OCI-LY7 (cell line): ENCODE data around the gene PITPNC1. TPM values are rescaled to one million over a fixed set of nuclear protein-coding genes. Genes with fewer than 3 reads are reported as not detected.

Experiments
- BruUV-seq: library from RNA; stranded (reverse); fragments of 400-500 nt; replicated peaks from 2 replicates; lab custom pipeline; 2021; lab: Mats Ljungman, UMichigan
- CTCF ChIA-PET: fragments of 300-600 bp; sonication (Branson Sonifier 250); formaldehyde crosslinking; loops from one replicate; lab custom pipeline; 2022; ENCODE audit warnings: antibody characterized with exemption; ENCODE audit not compliant: unreplicated experiment; lab: Charles Lee
- POLR2A ChIA-PET: fragments of 300-600 bp; sonication (Branson Sonifier 250); formaldehyde crosslinking; loops from one replicate; lab custom pipeline; 2022; ENCODE audit warnings: antibody characterized with exemption; lab: Charles Lee
- DNase-seq: peaks from one replicate; pipeline ENCODE4 v3.0.0-alpha.2; 2015; ENCODE audit warnings: low spot score
- H2AFZ ChIP-seq: fragments of 200-600 bp; sonication (generic), shearing (Covaris generic); 2 replicates; pipeline ENCODE4 v1.6.1; 2014; ENCODE audit warnings: mild to moderate bottlenecking, antibody characterized with exemption, low read length, moderate library complexity
- H3K27ac ChIP-seq: fragments of 200-600 bp; sonication (generic); 2 replicates; pipeline ENCODE4 v1.5.1; 2014; ENCODE audit warnings: mixed run types, low read depth, mild to moderate bottlenecking, moderate library complexity, low read length, inconsistent platforms; ENCODE audit not compliant: poor library complexity, severe bottlenecking
- H3K36me3 ChIP-seq: fragments of 200-600 bp; sonication (generic); 2 replicates; pipeline ENCODE4 v1.6.1; 2014; ENCODE audit warnings: mild to moderate bottlenecking, antibody characterized with exemption, low read length, moderate library complexity, mixed read lengths; ENCODE audit not compliant: insufficient read depth
- H3K4me1 ChIP-seq: fragments of 200-600 bp; sonication (generic); 2 replicates; pipeline ENCODE4 v1.5.1; 2014; ENCODE audit warnings: mild to moderate bottlenecking, low read length; ENCODE audit not compliant: insufficient read depth, poor library complexity, severe bottlenecking
- H3K4me2 ChIP-seq: fragments of 200-600 bp; sonication (generic); 2 replicates; pipeline ENCODE4 v1.6.1; 2014; ENCODE audit warnings: mild to moderate bottlenecking, low read length
- H3K4me3 ChIP-seq: fragments of 200-600 bp; sonication (generic); 2 replicates; pipeline ENCODE4 v1.5.1; 2014; ENCODE audit warnings: mild to moderate bottlenecking, low read depth, low read length; ENCODE audit not compliant: poor library complexity, severe bottlenecking
- H3K79me2 ChIP-seq: fragments of 200-600 bp; sonication (generic); 2 replicates; pipeline ENCODE4 v1.6.1; 2016; ENCODE audit warnings: low read depth, mild to moderate bottlenecking, low read length, moderate library complexity, mixed read lengths; ENCODE audit not compliant: insufficient read depth
- H3K9me2 ChIP-seq: fragments of 200-600 bp; sonication (generic); 2 replicates; pipeline ENCODE4 v1.6.1; 2016; ENCODE audit warnings: mild to moderate bottlenecking, low read length, mixed read lengths; ENCODE audit not compliant: insufficient read depth
- H3K9me3 ChIP-seq: fragments of 200-600 bp; sonication (generic); 2 replicates; pipeline ENCODE4 v1.6.1; 2014; ENCODE audit warnings: mild to moderate bottlenecking, mixed run types, low read length, mixed read lengths
- H4K20me1 ChIP-seq: fragments of 200-600 bp; sonication (generic); 2 replicates; pipeline ENCODE4 v1.6.1; 2014; ENCODE audit warnings: mild to moderate bottlenecking, antibody characterized with exemption, low read length, moderate library complexity, mixed read lengths; ENCODE audit not compliant: insufficient read depth
- CTCF ChIP-seq: fragments of 200-600 bp; sonication (generic); conservative IDR thresholded peaks from 2 replicates; pipeline ENCODE4 v1.5.1; 2014; ENCODE audit warnings: mild to moderate bottlenecking, antibody characterized with exemption, low read length, moderate library complexity, mixed read lengths
- EZH2phosphoT487 ChIP-seq: fragments of 200-600 bp; sonication (generic); IDR thresholded peaks from 2 replicates; pipeline ENCODE4 v1.6.1; 2018; ENCODE audit warnings: low read depth, borderline replicate concordance, mild to moderate bottlenecking, mixed run types, antibody characterized with exemption, low read length, moderate library complexity, mixed read lengths
- intact Hi-C: fragments of 100-400 bp; cut with micrococcal nuclease; formaldehyde crosslinking; loops from one replicate; pipeline ENCODE4 v1.10.0; 2022; ENCODE audit not compliant: unreplicated experiment
- total RNA-seq, 2 experiments: library from RNA; depleted of rRNA in 1 of 2; stranded (reverse); fragments of >200 nt in 1 of 2; shearing (Covaris generic) in 1 of 2; gene quantifications; 2 replicates each; pipeline ENCODE4 v1.2.3, GENCODE V29; 2014 to 2022

The PITPNC1 gene
- total RNA-seq, 2 experiments from 2014 or later: 14.3 to 21.1 TPM

DNA sequence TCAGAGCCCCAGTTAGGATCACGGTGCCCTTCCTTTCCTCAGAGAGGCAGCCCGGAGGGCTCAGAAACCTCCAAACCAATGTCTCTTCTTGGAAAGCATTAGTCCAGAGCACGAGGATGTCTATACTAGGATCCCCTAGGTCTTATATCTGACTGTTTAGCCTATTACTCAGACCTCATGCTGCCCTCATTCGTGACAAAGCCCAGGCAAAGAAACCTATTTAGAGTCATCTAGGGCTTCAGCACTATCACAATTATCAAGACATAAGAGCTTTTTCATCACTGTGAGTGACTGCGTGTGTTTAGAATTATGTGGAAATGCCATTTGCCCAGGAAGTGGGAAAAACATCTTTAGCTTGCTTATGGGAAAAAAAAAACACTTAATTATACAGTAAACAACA lies 180.8 kb downstream of the PITPNC1 start:
- Histone ChIP-seq H3K36me3 (no peaks in the 10 kb centered on the region), H3K9me3 (no peaks in the 10 kb centered on the region), H3K9me2 (no peaks in the 10 kb centered on the region), H4K20me1 (no peaks in the 10 kb centered on the region), H3K4me1 (no peaks in the 10 kb centered on the region), H2AFZ (no peak overlapping the region), H3K4me3 (no peak overlapping the region), H3K27ac (no peak overlapping the region), H3K79me2 (no peaks in the 10 kb centered on the region), H3K4me2 (no peak overlapping the region)
- no peak for DNase-seq
- no TSS peak for BruUV-seq
- TF ChIP-seq EZH2phosphoT487 (no peak), CTCF (no peak)
- intact Hi-C loops: no loop called here
- ChIA-PET POLR2A (interaction anchor here (0.6 to 1.2 kb wide), 2 partner anchors 10 to 22 kb away, joined by 3 read pairs; no protein-coding TSS in a partner anchor), CTCF (no interaction called here)

GRCh38 chr17:67558740-67559380 lies 181.8 kb downstream of the PITPNC1 start:
- no peak for DNase-seq

More at GRCh38 chr17:67558740-67559380, 181.8 kb downstream of the PITPNC1 start:
- Histone ChIP-seq H3K9me3 (no peaks in the 10 kb centered on the region), H3K4me2 (no peak overlapping the region), H2AFZ (no peak overlapping the region), H3K9me2 (no peaks in the 10 kb centered on the region), H3K27ac (no peak overlapping the region), H4K20me1 (no peaks in the 10 kb centered on the region), H3K4me1 (no peaks in the 10 kb centered on the region), H3K79me2 (no peaks in the 10 kb centered on the region), H3K4me3 (no peak overlapping the region), H3K36me3 (no peaks in the 10 kb centered on the region)
- POLR2A ChIA-PET: interaction anchor here (1.2 kb wide), 1 partner anchor 9 kb away, joined by 3 read pairs; no protein-coding TSS in a partner anchor
- no peak for TF ChIP-seq EZH2phosphoT487
- TF ChIP-seq CTCF: no peak
- intact Hi-C loops: no loop called here
- BruUV-seq: no TSS peak
- CTCF ChIA-PET: no interaction called here
